ENCODE results near the gene MAP2. TPM values are rescaled to one million over a fixed set of nuclear protein-coding genes. Genes with fewer than 3 reads are reported as not detected.

MAP2 gene
- total RNA-seq, 4 donors from 2014 or later: 5.8 to 14.5 (median 8.8) TPM

- TF ChIP-seq CTCF (IDR thresholded peaks at IDR 0.05) (no peak), POLR2A (IDR thresholded peaks at IDR 0.05) (no peak)
- DNase-seq: no peak
- Histone ChIP-seq H3K27me3 (no peaks in the 10 kb centered on the region), H3K4me1 (no peaks in the 10 kb centered on the region), H3K36me3 (no peaks in the 10 kb centered on the region), H3K9me3 (no peaks in the 10 kb centered on the region), H3K27ac (no peak overlapping the region), H3K4me3 (no peak overlapping the region)
- 71 to 82% methylated on average over 2 of the region's 2 CpGs for WGBS, 2 donors
- intact Hi-C loops (cut with DNase I): no loop called here
Measured at GRCh38 chr2:209505410-209505809, 81.6 kb downstream of the MAP2 start.

GRCh38 chr2:209508255-209508654 lies 84.4 kb downstream of the MAP2 start:
- Histone ChIP-seq H3K27ac (no peak overlapping the region), H3K27me3 (no peaks in the 10 kb centered on the region), H3K4me3 (no peak overlapping the region), H3K36me3 (no peaks in the 10 kb centered on the region), H3K9me3 (no peaks in the 10 kb centered on the region), H3K4me1 (no peaks in the 10 kb centered on the region)
- intact Hi-C loops (cut with DNase I): no loop called here
- TF ChIP-seq POLR2A (IDR thresholded peaks at IDR 0.05) (no peak), CTCF (IDR thresholded peaks at IDR 0.05) (no peak)
- DNase-seq: no peak

- no peaks in the 10 kb centered on the region for H3K27me3 ChIP-seq
- no peak overlapping the region for H3K27ac ChIP-seq
- WGBS, 2 donors: 49 to 51% methylated on average over 2 of the region's 2 CpGs
- no peak for TF ChIP-seq POLR2A (IDR thresholded peaks at IDR 0.05)
- TF ChIP-seq CTCF (IDR thresholded peaks at IDR 0.05): no peak
- intact Hi-C loops (cut with DNase I): no loop called here
- no peaks in the 10 kb centered on the region for H3K36me3 ChIP-seq
- DNase-seq: no peak
- no peak overlapping the region for H3K4me3 ChIP-seq
- H3K4me1 ChIP-seq: no peaks in the 10 kb centered on the region
- H3K9me3 ChIP-seq: no peaks in the 10 kb centered on the region
Measured at GRCh38 chr2:209511637-209512036, 87.8 kb downstream of the MAP2 start.

GRCh38 chr2:209512971-209513370 lies 89.1 kb downstream of the MAP2 start:
- Histone ChIP-seq H3K27ac (no peak overlapping the region), H3K4me3 (no peak overlapping the region), H3K4me1 (no peaks in the 10 kb centered on the region), H3K27me3 (no peaks in the 10 kb centered on the region), H3K9me3 (no peaks in the 10 kb centered on the region), H3K36me3 (no peaks in the 10 kb centered on the region)
- DNase-seq: no peak
- whole genome bisulfite sequencing, 2 donors: 77 to 85% methylated on average over 2 of the region's 2 CpGs
- intact Hi-C loops (cut with DNase I): no loop called here
- no peak for TF ChIP-seq POLR2A (IDR thresholded peaks at IDR 0.05)
- TF ChIP-seq CTCF (IDR thresholded peaks at IDR 0.05): no peak

- Histone ChIP-seq H3K27ac (no peak overlapping the region), H3K9me3 (no peaks in the 10 kb centered on the region), H3K4me1 (no peaks in the 10 kb centered on the region), H3K36me3 (no peaks in the 10 kb centered on the region), H3K27me3 (no peaks in the 10 kb centered on the region), H3K4me3 (no peak overlapping the region)
- DNase-seq: no peak
- TF ChIP-seq POLR2A (IDR thresholded peaks at IDR 0.05) (no peak), CTCF (IDR thresholded peaks at IDR 0.05) (no peak)
- intact Hi-C loops (cut with DNase I): no loop called here
- 70 to 72% methylated on average over 5 of the region's 5 CpGs for WGBS, 2 donors
Measured at GRCh38 chr2:209517436-209517835, 93.6 kb downstream of the MAP2 start.
